Spleen (tissue), 7 donors: Measurements from ENCODE around the gene STARD7.
"Not testable (repeated sequence)": the region's sequence is repeated elsewhere in the genome, so short reads cannot be mapped to it uniquely, and the experiment has no call there.

ENCODE experiments used
- CTCF ChIP-seq, 11 experiments: fragments of 200-600 bp in 7 of 11; fragments of 450-650 bp in 4 of 11; sonication (generic) in 4 of 11; IDR thresholded peaks in 8 of 11; conservative IDR thresholded peaks in 3 of 11; 1 replicate in 7 of 11; 2 replicates in 4 of 11; pipeline versions ENCODE4 v1.4.0 to v1.8.0; 2016 to 2021; ENCODE audit warnings: antibody characterized with exemption in 11 of 11, inconsistent platforms in 4 of 11, mild to moderate bottlenecking in 1 of 11
- POLR2A ChIP-seq, 3 donors: fragments of 450-650 bp; IDR thresholded peaks; one replicate each; pipeline ENCODE4 v1.5.1; 2017; ENCODE audit warnings: antibody characterized with exemption in 3 of 3, mild to moderate bottlenecking in 1 of 3
- POLR2AphosphoS5 ChIP-seq, 3 donors: sonication (generic); formaldehyde crosslinking; IDR thresholded peaks; one replicate each; pipeline ENCODE4 v1.5.1; 2017; ENCODE audit warnings: antibody characterized with exemption in 3 of 3
- donor health status: DM: no; HTN: no; CAD: no; lungs with moderate emphysema.
- donor health status: DM: no; HTN: no; CAD: no.
- donor health status: DM: no; HTN: no; CAD: no.

- TF ChIP-seq CTCF (IDR thresholded peaks at IDR 0.05 in 8 of 11, conservative IDR thresholded peaks at IDR 0.05 in 3 of 11); POLR2A (IDR thresholded peaks at IDR 0.05); POLR2AphosphoS5 (IDR thresholded peaks at IDR 0.05): not testable (repeated sequence)
Measured at GRCh38 chr2:96219959-96220358, 11.3 kb upstream of the STARD7 start.
